Measurements from ENCODE around the gene SCNN1A.

Gene SCNN1A

DNA sequence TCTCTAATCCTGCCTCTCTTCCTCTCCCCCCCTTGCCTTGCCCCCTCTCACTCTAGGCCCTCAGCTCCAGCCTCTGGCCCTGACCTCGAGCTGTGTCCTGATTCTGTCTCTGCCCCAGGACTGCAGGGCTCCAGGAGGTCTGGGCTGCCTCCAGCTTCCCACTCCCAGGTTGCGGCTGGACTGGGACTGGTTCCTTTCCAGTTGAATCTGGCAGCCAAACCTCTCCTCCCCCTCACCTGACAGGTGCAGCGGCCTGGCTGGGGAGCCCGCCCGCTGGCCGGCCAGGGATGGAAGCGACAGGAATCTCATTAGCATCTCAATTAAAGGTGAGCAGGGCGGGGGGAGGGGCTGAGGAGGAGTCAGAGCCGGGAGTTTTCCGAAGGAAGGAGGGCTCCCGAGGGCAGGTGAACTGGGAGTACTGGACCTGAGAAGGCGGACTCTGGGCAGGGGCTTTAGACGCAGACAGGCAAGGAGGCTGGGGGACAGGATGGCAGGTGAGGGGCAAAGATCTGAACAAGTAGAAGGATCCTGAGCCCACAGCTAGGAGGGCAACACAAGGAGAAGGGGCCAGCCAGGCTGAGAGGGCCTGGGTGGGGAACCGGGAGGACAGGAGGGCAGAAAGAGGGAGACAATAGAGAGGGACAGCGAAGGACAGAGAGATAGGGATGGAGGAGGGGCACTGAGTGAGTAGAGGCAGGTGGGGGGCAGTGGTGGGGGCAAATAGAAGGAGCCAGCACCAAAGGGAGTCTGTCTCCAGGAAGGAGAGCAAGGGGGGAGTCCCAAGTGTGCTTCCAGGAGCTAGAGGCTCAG lies at the start of gene SCNN1A:
Gene SCNN1A (minus strand): TSS at position 295 of the 810 bp plus-strand sequence. CDS start 780 bp downstream, outside the sequence.
- DNase-seq (ENCODE audit: low read depth, low spot score), result peak; percentile 86

DNA sequence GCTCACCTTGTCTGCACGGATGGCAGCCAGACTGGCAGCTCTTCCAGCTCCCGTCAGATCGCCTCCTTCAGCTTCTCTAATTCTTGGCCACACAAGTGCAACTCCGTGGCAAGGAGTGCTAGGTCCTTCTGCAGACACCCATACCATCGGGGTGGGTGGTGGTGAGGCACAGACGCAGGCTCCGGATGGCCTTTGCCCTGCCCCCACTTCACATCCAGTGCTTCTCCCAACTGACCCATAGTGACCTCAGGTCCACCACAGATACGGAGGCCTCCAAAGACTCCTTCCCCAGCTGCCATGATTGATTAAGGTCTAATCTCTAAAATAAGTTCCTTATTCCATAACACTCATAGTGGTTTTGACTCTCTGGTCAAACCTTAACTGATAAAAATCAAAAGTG lies 49.5 kb upstream of the SCNN1A start:
- DNase-seq (ENCODE audit: low read depth, low spot score), result no peak

DNA sequence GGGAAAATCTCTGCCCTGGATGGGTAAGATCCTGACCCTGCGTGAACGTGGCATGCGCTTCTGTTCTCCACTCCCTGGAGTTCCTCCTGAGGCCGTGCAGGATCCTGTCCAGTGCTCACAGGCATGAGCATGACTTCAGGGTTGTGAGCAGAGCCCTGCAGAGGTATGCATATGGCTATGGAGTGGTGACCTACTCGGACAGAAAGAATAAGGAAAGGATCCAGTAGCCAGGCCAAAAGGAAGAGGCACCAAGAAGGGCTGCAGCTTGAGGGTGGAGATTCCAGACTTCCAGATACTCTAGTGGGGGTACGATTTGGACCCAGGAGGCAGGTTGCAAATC lies 48.6 kb upstream of the SCNN1A start:
- DNase-seq (ENCODE audit: low read depth, low spot score), result no peak

DNA sequence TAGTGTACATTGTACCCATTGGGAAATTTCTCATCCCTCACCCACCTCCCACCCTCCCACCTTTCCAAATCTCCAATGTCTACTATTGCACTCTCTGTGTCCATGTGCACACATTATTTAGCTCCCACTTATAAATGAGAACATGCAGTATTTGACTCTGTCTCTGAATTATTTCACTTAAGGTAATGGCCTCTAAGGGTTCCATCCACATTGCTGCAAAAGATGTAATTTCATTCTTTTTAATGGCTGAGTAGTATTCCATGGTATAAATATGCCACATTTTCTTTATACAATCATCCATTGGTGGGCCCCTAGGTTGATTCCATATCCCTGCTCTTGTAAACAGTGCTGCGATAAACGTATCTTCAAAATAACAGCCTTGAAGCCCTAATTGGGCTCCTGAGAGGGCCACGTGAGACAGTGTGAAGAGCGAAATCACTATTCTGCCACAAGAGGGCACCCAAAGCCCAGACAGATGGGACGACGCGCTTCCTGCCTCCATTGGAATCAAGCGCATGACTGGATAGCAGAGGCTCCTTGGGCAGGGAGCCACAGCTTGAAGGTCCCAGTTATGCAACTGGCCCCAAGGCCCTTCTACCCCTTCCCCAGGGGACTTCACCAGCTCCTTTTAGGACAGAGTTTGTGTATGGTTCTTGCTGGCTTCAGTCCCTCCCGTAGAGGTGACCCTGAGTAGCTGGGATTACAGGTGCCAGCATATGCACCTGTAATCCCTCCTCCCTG lies 48.1 kb upstream of the SCNN1A start:
- DNase-seq (ENCODE audit: low read depth, low spot score), result peak; percentile 76

DNA sequence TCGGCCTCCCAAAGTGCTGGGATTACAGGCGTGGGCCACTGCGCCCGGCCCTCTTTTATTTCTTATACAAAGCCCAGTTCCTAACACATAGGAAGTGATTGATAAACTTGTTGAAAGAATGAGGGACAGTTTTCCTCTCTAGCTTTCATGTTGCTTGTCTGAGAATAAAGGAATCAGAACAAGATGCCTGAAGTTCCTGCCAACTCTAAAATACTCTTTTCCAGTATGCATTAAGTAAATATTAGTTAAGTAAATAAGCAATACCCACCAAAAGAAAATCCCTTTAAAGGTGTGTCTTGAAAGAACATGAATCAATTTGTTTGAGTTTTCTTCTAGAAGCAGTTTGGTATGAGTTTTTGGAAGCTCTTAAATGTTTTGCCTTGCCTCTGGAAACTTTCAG lies 45.0 kb upstream of the SCNN1A start:
- DNase-seq (ENCODE audit: low read depth, low spot score), result no peak

DNA sequence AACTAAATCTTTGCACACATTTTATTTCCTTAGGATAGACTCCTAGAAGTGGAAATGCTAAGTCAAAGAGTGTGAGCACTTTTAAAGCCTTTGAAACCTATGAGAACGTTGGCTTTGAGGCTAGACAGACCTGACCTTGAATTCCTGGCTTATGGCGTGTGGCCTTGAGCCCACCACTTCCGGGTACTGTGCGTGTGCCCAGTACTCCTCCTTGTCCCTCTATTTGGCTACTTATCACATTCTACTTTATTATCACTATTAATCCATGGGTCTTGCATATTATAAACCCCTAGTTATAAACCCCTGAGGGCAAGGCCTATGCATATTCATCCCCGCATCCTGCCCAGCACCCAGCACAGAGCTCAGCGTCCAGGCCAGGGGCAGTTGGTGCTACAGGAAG lies 43.4 kb upstream of the SCNN1A start:
- no peak for DNase-seq (ENCODE audit: low read depth, low spot score)

DNA sequence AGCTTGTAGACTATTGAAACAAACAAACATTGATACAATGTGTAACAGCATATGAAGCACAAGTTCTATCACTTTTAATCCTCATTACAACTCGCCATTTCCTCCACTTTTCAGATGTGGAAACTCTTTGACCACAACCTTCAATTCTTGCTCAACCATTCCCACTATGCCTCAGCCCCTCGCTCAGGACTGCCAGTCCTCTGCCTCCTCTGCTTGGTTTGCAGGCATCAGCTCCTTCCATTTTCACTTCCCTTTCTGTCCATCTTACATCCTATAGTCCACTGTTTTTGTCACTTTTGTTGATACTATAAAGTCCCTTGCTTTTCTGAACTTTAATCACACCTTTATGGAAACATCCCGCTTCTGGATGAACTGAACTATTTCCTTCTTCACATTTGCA lies 41.2 kb upstream of the SCNN1A start:
- DNase-seq (ENCODE audit: low read depth, low spot score), result no peak

DNA sequence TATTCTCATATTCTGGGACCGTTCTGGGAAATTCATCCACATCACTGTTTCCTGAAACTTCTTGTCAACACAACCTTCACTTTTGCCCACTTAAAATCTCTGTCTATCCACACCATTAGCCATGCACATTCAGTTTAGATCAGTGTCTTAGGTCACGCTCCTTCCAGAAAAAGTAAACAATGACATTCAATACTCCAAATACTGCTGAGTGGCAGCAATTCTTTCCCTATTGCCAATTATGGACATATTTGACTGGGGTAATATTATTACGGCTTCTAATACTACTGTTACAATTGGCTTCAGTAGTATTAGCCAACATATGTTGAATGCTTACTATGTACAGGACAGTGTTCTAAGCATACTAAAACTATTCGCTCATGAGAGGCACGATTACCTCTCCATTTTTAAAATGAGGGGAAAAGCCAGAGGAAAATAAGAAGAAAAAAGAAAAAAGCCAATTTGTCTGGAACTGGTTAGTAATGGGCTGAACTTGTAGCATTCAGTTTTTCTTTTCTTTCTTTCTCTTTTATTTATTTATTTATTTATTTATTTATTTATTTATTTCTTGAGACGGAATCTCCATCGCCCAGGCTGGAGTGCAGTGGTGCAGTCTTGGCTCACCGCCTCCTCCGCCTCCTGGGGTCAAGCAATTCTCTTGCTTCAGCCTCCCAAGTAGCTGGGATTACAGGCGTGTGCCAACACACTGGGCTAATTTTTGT lies 32.0 kb upstream of the SCNN1A start:
- DNase-seq (ENCODE audit: low read depth, low spot score), result no peak

DNA sequence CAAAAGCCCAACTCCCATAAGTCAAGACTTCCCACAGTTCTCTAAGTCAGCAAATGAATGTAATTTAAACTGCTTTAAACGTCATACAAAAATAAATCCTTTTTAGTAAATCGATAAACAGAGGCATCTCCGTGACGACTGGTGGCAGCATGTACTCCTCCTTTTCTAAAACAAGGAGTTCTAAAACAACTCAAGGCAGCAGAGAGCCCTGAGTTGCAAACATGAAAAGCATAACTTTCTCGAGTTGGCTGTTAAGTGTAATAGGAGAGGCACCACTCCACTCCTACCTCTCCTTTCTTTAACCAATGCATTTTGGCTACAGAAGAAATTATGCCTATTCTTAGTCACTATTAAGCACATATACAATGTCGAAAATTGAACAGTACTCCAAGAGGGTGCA lies 30.6 kb upstream of the SCNN1A start:
- no peak for DNase-seq (ENCODE audit: low read depth, low spot score)

DNA sequence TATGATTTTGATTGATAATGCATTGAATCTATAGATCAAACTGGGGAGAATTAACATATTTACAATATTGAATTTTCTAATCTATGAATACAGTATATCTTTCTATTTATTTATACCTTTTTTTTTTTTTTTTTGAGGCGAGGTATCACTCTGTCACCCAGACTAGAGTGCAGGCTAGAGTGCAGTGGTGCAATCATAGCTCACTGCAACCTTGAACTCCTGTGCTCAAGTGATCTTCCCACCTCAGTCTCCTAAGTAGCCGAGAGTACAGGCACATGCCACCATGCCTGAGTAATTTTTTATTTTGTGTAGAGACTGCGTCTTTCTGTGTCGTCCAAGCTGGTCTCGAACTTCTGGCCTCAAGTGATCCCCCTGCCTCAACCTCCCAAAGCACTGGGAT lies 29.0 kb upstream of the SCNN1A start:
- DNase-seq (ENCODE audit: low read depth, low spot score), result no peak

DNA sequence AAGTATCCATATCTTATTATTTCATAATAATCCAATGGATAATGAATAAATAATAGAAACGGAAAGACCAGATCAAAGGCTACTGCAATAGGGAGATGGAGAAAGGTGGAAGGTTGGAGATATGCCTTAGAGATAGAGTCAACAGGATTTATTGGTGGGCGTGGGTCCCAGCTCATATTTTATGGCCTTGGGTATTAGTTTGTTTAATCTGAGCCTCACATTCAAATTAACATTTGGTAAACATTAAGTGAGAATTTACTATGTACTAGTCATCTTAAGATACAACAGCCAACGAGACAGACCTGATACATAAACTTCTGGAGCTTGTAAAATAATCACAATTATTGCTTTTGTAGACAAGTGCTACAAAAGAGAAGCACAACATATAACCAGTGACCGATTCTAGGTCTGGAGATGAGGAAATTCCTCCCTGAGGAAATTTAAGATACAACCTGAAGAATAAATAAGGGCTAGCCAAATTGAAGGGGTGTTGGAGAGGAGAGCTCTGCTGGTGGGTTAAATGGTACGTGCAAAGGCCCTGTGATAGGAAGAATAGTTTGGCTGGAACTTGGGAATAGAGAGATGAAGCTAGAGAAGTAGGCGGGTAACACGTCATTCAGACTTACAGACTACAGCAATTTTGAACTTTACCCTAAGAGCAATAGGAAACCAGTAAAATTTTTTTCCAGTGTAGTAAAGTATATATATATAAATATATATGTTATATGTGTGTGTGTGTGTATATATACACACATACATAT lies 24.7 kb upstream of the SCNN1A start:
- DNase-seq (ENCODE audit: low read depth, low spot score), result no peak

DNA sequence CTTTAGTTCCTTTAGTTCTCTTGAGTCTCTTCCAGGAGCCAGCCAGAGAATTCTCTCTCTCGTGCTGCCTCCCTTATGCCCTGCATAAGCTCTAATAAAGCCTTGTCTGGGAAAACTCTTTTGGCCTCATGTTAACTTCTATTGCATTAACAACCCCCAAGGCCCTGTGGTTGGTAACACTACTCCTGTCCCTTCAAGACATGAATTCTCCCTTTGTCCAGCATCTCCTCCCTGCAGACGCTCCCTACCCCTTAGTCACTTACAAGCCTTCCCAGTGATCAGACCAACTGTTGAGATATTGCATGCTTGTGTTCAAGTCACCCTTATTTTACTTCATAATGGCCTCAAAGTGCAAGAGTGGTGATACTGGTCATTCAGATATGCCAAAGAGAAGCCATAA lies 20.7 kb upstream of the SCNN1A start:
- no peak for DNase-seq (ENCODE audit: low read depth, low spot score)

DNA sequence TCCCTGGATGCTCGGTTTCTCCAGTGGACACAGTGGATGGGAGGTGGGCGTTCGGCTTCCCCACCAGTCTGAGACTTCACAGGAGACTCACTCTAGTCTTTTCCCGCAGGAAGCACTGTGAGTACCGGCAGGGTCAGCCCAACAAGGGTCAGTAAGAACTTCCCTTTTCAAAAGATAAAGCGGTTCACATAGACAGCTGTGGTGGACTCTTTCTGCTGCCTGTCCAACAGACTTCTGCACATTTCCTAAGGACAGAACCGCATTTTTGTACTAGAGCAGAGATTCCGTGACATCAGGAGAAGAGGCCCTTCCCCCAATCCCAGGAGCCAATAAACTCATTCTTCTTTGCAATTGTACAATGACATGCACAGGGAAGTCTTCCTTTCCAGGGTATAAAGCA lies 19.0 kb upstream of the SCNN1A start:
- no peak for DNase-seq (ENCODE audit: low read depth, low spot score)

DNA sequence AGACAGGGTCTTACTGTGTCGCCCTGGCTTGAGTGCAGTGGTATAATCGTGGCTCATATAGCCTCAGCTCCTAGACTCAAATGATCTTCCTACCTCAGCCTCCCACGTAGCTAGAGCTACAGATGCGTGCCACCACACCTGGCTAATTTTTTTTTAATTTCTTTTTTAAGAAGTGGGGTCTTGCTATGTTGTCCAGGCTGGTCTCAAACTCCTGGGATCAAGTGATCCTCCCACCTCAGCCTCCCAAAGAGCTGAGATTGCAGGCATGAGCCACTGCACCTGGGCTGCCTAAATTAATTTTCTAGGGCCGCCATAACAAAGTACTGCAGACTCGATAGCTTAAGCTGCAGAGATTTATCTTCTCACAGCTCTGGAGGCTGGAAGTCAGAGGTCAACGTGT lies 17.7 kb upstream of the SCNN1A start:
- DNase-seq (ENCODE audit: low read depth, low spot score), result no peak

DNA sequence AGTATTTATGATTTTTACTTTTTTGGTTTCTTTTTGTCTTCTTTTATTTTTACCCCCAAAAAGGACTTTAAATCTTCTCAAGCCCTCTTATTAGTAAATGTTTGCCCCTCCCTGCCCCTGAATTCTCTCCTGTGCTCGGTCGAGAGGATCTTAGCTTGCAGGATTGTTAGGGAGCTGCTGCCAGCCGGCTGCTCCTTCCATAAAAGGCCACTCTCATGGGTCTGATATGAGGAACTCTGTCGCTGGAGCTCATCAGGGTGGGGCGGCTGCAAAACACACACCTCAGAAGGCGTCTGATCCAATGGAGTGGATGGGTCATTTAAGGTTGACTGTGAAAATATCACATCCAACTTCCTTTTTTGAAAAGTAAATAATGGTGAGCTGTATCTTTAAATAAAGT lies 17.1 kb upstream of the SCNN1A start:
- DNase-seq (ENCODE audit: low read depth, low spot score), result no peak

DNA sequence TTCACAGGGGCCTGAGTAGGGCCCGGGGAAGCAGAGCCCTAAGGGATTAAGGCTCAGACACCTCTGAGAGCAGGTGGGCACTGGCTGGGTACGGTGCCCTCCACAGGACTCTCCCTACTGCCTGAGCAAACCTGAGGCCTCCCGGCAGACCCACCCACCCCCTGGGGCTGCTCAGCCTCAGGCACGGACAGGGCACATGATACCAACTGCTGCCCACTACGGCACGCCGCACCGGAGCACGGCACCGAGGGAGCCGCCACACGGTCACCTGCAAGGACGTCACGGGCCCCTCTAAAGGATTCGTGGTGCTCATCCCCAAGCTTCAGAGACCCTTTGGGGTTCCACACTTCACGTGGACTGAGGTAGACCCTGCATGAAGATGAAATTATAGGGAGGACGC lies 15.7 kb upstream of the SCNN1A start:
- no peak for DNase-seq (ENCODE audit: low read depth, low spot score)

DNA sequence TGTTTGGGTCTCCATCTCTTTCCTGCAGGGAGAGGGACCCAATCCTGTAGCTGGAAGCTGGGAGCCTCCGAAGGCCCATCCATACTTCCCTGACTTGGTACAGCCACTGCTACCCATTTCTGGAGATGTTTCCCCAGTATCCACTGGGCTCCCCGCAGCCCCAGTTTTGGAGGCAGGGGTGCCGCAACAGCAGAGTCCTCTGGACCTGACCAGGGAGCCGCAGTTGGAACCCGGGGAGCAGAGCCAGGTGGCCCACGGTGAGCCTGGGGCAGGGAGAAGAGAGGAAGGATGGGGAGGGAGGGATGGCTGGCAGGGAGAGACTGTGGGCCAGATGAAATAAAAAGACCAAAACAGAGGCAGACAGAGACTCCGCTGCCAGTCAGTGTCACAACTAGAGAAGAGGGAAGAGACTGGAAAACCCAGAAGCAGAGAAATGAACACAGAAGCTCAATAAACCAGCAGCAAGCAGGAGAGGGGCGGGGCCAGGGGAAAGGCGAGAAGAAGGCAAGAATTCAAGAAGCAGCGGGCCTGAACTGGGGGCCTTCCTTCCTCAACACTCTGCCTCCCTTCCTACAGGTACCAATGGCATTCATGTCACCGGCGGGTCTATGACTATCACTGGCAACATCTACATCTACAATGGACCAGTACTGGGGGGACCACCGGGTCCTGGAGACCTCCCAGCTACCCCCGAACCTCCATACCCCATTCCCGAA lies 14.9 kb upstream of the SCNN1A start:
- DNase-seq (ENCODE audit: low read depth, low spot score), result no peak

DNA sequence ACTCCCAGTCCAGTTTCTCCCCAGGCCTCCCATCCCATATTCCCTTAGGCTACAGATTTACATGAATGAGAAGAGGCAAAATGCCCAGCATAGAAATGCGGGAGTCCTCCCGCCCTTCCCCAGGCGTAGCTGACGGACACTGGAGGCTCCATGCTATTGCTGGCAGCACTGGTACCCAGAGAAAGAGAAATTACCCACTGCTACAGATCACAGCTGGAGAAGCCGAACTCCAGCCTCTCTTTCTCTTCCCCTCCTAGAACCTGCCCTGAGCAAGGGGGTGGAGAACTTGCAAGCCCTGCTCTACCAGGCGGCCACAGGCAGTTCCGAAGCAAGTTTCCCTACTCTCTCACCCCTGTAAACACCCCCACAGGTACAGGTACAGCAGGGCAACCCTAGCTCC lies 12.2 kb upstream of the SCNN1A start:
- DNase-seq (ENCODE audit: low read depth, low spot score), result no peak

DNA sequence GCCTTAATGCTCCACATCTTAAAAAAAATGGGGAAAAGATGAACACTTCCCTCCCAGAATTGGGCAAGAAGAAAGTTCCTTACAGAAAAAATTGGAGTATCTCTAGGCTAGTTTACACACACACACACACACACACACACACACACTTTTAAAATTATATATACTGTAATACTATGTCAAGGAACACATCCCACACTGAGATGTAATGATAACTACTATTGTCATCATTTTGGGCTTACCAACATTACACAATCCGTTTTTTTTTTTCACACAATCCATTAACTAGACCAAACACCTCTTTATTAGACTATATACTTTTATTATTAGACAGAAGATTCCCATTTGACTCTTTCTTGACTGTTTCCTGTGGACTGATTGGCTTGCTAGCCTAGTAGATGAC lies 11.1 kb upstream of the SCNN1A start:
- no peak for DNase-seq (ENCODE audit: low read depth, low spot score)

DNA sequence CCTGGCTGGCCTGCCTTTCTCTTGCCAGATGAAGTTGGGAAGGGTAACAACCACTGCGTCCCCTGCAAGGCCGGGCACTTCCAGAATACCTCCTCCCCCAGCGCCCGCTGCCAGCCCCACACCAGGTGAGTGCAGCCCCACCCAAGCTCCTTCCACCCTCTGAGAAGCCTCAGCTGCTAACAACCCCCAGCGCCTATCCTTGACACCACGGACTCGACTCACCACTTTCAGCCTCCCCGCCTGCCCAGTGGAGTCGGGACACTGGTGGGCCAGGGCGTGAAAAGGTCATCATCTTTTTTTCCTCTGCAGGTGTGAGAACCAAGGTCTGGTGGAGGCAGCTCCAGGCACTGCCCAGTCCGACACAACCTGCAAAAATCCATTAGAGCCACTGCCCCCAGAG lies 10.7 kb upstream of the SCNN1A start:
- no peak for DNase-seq (ENCODE audit: low read depth, low spot score)

Data from iPS DF 19.7 (cell line).